AG09309 (cell line): Measurements from ENCODE around the gene INPP5F.

ENCODE experiments used
- DNase-seq: peaks from one replicate; pipeline ENCODE4 v3.0.0-alpha.2; 2010; ENCODE audit warnings: low read depth
- H3K4me3 ChIP-seq: 2 replicates; pipeline ENCODE4 v1.5.1; 2011; ENCODE audit warnings: mild to moderate bottlenecking, low read depth, low read length, moderate library complexity; ENCODE audit not compliant: control insufficient read depth
- CTCF ChIP-seq: IDR thresholded peaks from 2 replicates; pipeline ENCODE4 v1.5.1; 2011; ENCODE audit warnings: mild to moderate bottlenecking, low read depth, low read length, inconsistent platforms; ENCODE audit not compliant: insufficient read depth, control insufficient read depth; ENCODE audit errors: missing control alignments

Gene INPP5F

GRCh38 chr10:119849031-119849789 lies 123.4 kb downstream of the INPP5F start:
- no peak for TF ChIP-seq CTCF
- H3K4me3 ChIP-seq: no peak overlapping the region
- DNase-seq: peak; percentile 42

DNA sequence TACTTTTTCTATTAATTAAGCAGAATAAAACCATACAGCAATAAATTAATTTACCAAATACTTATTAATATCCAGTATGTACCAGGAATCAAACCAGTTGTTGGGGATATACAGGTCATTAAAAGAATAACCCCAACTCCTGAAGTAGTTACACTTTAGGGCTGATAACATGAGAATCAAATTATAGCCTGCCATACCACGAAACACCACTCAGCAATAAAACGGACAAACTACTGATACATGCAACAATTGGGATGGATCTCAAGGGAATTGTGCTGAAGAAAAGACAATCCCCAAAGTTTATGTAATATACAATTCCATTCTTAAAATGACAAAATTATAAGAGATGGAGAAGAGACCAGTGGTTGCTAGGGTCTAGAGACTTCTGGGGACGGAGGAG lies 124.1 kb downstream of the INPP5F start:
- DNase-seq: no peak
- no peak for TF ChIP-seq CTCF
- no peak overlapping the region for H3K4me3 ChIP-seq

DNA sequence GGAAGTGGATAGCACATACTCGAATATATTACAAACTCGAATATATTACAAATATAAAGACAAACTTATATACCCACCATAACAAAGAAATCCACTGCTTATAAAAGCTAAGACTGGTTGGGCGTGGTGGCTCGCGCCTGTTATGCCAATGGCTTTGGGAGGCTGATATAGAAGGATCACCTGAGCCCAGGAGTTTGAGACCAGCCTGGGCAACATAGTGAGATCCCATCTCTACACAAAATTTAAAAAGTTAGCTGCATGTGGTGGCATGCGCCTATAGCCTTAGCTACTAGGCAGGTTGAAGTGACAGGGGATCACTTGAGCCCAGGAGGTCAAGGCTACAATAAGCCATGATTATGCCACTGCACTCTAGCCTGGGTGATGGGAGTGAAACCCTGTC lies 126.4 kb downstream of the INPP5F start:
- no peak for DNase-seq
- no peak for TF ChIP-seq CTCF
- H3K4me3 ChIP-seq: no peak overlapping the region

DNA sequence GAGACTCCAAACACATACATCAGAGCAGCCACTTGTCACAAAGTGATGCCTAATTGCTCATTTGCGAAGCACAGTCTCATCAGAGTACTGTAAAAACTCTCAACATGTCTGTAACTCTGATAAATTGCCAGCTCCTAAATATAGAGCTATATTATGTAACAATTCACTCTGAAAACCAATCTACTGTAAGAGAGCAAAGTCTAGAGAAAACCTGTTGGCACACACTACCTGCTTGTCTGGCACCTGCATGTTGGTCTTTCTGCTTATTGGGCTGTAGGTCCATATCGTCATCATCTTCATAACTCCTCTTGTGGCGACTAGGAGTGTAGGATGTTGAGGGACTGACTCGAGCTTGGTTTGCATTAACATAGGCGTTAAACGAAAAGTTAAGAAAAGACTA lies 127.0 kb downstream of the INPP5F start:
- no peak for TF ChIP-seq CTCF
- DNase-seq: no peak
- H3K4me3 ChIP-seq: no peak overlapping the region

DNA sequence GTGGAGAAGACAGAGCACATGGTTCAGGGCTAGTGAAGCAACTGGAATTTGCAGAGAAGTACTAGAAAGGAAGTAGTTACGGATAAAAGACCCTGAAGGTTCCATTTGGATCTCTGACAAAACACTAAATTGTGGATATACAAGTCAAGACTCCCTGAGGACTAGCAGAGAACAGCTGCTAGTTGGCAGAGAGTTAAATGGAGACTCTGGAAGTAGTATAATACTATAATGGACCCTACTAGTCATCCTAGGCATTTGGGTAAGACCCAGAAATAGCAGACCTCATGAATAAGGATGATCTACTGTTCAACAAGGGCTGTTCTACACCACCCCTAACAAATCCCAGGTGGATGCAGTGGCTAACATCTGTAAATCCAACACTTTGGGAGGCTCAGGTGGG lies 127.7 kb downstream of the INPP5F start:
- DNase-seq: no peak
- no peak for TF ChIP-seq CTCF
- no peak overlapping the region for H3K4me3 ChIP-seq

- no peak overlapping the region for H3K4me3 ChIP-seq
- TF ChIP-seq CTCF: no peak
- DNase-seq: no peak
Measured at GRCh38 chr10:119858063-119858462, 132.2 kb downstream of the INPP5F start.
